Measurements from ENCODE around the gene GTF3C1. TPM values are rescaled to one million over a fixed set of nuclear protein-coding genes. Genes with fewer than 3 reads are reported as not detected.
A peak's percentile ranks its signal among the peaks of the same experiment; 100 is the strongest.
"Not testable (repeated sequence)": the region's sequence is repeated elsewhere in the genome, so short reads cannot be mapped to it uniquely, and the experiment has no call there.

Gene GTF3C1
- total and polyA plus RNA-seq, 8 donors, result 61.5 to 111 (median 97.7) TPM

DNA sequence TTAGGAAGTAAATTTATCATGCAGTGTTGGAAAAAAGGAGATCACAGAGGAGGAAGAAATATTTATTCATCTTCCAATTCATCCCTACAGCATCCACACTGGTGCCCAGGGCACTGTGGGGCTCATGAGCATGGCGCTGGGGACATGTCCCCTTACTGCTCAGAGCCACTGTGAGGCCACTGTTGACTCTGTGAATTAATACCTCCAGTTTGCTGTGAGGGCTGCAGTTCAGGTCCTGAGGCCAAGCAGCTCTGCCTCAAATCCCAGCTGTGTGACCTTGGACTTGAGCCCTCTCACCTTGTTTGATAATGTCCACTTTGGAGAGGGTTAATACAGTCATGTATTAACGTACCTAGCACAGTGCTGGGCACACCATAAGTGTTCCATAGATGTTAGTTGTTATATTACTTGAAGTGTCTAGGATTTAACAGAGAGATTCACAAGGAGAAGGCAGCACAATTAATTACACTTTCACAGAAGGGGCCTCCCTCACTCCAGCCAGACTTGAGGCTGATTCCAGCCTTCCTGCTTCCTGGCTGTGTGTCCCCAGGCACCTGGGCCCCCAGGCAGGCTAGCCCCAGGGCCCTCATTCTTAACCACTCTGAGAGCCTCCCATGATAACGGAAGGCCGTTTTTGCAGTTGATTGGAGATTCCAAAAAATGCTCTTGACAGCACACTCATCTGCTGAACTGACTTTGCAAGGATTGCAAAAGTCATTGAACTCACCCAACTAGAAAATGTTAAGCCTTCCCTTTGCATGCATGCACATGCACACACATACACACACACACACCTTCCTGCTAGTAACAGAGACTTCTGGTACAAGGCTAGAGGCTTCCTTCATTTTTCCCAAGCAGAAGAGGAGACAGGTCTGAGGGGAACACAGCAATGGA lies 29.6 kb upstream of the GTF3C1 start:
- TF ChIP-seq, protein P1, sequence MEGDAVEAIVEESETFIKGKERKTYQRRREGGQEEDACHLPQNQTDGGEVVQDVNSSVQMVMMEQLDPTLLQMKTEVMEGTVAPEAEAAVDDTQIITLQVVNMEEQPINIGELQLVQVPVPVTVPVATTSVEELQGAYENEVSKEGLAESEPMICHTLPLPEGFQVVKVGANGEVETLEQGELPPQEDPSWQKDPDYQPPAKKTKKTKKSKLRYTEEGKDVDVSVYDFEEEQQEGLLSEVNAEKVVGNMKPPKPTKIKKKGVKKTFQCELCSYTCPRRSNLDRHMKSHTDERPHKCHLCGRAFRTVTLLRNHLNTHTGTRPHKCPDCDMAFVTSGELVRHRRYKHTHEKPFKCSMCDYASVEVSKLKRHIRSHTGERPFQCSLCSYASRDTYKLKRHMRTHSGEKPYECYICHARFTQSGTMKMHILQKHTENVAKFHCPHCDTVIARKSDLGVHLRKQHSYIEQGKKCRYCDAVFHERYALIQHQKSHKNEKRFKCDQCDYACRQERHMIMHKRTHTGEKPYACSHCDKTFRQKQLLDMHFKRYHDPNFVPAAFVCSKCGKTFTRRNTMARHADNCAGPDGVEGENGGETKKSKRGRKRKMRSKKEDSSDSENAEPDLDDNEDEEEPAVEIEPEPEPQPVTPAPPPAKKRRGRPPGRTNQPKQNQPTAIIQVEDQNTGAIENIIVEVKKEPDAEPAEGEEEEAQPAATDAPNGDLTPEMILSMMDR (IDR thresholded peaks at IDR 0.05), result no peak
- Histone ChIP-seq H3K27me3 (no peaks in the 10 kb centered on the region), H3K27ac (no peak overlapping the region), H3K9me3 (no peaks in the 10 kb centered on the region), H3K36me3 (peaks cover 0 to 27% of the 10 kb centered on the region in 2 donors), H3K4me3 (no peak overlapping the region), H3K4me1 (no peaks in the 10 kb centered on the region)
- intact Hi-C loops (cut with DNase I), result no loop called here
- ATAC-seq, result peak; percentile 34
- DNase-seq, result no peak

DNA sequence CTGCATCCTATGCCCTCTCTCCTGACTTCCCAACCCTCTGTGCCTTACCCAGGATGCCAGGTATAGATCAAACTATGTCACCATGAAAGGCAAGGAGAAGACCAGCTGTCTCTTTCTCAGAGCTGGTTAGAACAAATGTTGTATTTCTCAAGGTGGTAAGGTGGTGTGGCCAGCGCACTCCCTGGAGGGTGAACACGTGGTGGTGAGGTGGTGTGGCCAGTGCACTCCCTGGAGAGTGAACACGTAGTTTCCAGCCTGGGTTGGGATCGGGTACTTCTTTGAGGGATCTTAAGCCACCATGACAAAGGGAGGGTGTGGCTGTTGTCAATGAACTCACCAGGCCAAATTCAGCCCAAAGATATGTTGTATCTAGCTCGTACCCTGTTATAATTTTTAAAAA lies 27.0 kb upstream of the GTF3C1 start:
- Histone ChIP-seq H3K27ac (no peak overlapping the region), H3K4me1 (no peaks in the 10 kb centered on the region), H3K9me3 (no peaks in the 10 kb centered on the region), H3K36me3 (peaks cover 0 to 17% of the 10 kb centered on the region in 2 donors), H3K27me3 (no peaks in the 10 kb centered on the region), H3K4me3 (no peak overlapping the region)
- no peak for DNase-seq
- TF ChIP-seq, protein P1 (IDR thresholded peaks at IDR 0.05), result no peak
- no peak for ATAC-seq
- intact Hi-C loops (cut with DNase I), result no loop called here

DNA sequence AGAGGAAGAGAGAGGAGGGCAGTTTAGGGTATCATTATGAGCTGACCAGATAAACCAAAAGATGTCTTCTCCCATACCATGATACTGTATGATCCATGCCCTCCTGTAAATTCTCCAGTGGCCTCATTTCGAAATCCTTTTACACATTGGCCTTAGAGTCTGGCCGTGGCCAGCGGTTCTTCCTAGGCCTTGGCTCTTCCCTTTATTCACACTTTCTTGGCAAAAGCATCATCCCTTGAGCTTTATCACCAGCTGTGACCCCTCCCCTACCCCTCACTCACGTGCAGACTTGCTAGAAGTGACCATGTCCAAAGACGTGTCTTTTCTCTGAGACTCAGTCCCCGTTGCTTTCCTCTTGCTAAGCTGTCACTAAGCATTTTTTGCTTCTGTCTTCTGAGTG lies 23.0 kb upstream of the GTF3C1 start:
- H3K9me3 ChIP-seq, result no peaks in the 10 kb centered on the region
- DNase-seq, result no peak
- H3K27me3 ChIP-seq, result no peaks in the 10 kb centered on the region

DNA sequence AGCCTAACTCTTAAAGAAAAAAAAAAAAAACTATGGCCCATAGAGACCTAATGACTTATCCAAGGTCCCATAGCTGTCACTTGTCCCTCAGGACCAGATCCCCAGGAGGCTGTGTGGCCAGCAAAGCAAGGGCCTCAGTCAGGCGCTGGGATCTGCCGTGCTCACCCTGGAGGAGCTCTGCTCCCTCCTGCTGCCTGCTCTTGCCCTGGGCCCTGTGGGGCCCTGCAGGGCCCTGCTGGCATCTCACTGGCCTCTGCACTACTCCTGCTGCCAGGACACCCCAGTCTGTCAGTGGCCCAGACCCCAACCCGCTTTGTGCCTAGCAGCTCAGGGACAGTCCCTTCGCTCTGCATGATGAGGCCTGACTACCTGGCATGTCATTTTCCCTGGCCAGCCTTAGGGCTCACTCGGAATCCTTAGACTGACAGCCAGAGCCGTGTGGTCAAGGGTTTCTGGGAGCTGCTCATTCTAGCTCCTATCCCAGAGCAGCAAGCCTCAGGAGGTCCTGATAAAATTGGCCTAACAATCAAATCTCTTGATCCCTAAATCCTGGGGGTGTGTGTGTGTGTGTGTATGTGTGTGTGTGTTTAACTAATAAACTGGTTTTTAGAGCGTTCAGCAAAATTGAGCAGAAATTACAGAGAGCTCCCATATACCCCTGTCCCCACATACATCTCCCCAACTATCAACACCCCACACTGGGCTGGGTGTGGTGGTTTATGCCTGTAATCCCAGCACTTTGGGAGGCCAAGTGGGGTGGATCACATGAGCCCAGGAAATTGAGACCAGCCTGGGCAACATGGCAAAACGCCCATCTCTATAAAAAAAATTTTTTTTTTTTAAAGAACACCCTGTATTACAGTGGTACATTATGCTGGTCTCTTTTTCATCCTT lies 22.0 kb upstream of the GTF3C1 start:
- DNase-seq (no peak), ATAC-seq (no peak)
- Histone ChIP-seq H3K9me3 (no peaks in the 10 kb centered on the region), H3K4me1 (no peaks in the 10 kb centered on the region), H3K27me3 (no peaks in the 10 kb centered on the region), H3K27ac (no peak overlapping the region), H3K4me3 (no peak overlapping the region), H3K36me3 (peaks cover 0 to 8% of the 10 kb centered on the region in 2 donors)
- TF ChIP-seq, protein P1 (IDR thresholded peaks at IDR 0.05), result no peak
- intact Hi-C loops (cut with DNase I), result no loop called here

More for the DNA sequence above, 23.0 kb upstream of the GTF3C1 start:
- intact Hi-C loops (cut with DNase I), result no loop called here
- Histone ChIP-seq H3K27ac (no peak overlapping the region), H3K36me3 (peaks cover 0 to 8% of the 10 kb centered on the region in 2 donors), H3K4me3 (no peak overlapping the region), H3K4me1 (no peaks in the 10 kb centered on the region)
- no peak for ATAC-seq
- TF ChIP-seq, protein P1 (IDR thresholded peaks at IDR 0.05), result no peak

DNA sequence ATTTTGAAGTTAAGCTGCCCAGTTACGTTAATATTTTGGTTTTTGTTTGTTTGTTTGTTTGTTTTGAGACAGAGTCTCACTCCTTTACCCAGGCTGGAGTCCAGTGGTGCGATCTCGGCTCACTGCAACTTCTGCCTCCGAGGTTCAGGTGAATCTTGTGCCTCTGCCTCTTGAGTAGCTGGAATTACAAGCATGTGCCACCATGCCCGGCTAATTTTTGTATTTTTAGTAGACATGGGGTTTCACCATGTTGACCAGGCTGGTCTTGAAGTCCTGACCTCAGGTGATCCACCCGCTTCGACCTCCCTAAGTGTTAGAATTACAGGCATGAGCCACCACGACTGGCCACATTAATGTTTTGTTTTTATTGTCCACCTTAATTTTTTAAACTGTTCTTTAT lies 21.3 kb upstream of the GTF3C1 start:
- DNase-seq; H3K4me3 ChIP-seq; ATAC-seq; H3K4me1 ChIP-seq; H3K36me3 ChIP-seq; H3K9me3 ChIP-seq; intact Hi-C loops (cut with DNase I); H3K27me3 ChIP-seq; H3K27ac ChIP-seq: not testable (repeated sequence)
